SIG-M5 treated with dmso at 0.1 percent for 504 hours (cell line): ENCODE results near the gene LYPD6.
"Not testable (repeated sequence)": the region's sequence is repeated elsewhere in the genome, so short reads cannot be mapped to it uniquely, and the experiment has no call there.

ENCODE experiments used
- DNase-seq: peaks from one replicate; lab custom pipeline; 2025; ENCODE audit not compliant: unreplicated experiment; lab: John Stamatoyannopoulos, UW

The LYPD6 gene, protein sequence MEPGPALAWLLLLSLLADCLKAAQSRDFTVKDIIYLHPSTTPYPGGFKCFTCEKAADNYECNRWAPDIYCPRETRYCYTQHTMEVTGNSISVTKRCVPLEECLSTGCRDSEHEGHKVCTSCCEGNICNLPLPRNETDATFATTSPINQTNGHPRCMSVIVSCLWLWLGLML

DNA sequence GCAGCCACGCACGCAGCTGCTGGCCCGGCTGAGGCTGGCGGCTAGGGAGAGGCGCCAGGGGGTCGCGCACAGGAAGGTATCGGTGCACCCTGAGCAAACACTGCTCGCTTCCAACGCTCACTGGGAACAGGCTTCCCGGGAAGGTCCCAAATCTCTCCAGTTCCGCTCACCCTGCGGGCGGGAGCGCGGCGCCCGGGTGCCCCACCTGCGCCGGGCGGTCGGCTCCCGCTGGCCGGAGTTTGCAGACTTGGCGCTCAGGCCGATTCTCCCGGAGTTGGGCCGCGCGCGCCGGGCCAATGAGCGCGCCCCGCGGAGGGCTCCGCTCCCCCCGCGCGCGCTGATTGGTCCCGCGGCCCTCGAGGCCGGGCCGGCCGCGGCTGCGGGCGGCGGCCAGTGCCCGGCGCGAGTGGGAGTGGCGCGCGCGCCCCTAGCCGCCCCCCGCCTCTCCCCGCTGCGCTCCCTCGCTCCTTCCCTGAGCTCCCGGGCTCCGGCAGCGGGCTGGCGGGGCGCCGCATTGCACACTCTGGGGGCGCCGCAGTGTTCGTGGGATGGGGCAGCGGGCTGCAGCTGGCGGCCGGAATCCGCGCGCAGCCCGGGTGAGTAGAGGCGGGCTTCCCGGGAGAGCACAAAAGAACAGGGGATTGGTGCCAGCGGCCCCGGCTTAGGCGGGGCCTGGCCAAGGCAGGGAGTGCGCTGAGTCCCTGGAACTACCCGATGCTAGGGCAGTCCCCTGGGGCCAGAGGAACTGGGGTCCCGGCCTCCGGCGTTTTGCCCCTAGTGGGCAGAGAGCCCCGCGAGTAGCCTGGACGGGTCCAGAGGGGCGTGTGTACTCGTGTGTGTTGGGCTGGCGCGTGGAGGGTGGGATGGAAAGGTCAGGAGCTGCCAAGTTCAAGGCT, at the start of gene LYPD6:
TSS of gene LYPD6 (plus strand) at position 461 of the 896 bp plus-strand sequence. CDS start 107,122 bp downstream, outside the sequence.
- peak; percentile 43 for DNase-seq

DNA sequence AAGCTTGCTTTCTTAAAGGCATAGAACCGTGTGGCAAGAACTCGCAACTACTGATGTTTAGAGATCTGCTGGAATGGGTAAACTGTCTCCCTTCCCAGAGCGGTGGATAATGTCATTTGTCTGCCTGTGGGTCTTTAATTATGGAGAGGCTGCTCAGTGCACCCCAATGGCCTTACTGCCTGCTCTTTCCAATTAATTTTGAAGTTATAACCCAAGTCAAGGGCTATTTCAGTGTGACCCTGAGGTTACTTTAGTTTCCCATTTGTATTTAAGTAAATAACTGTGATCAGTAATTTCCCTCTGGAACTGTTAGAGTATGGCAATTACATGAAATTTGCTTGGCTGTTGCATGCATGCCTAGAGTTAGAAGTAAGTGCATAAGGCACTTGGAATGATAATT, 48.9 kb upstream of the LYPD6 start:
- DNase-seq: no peak

DNA sequence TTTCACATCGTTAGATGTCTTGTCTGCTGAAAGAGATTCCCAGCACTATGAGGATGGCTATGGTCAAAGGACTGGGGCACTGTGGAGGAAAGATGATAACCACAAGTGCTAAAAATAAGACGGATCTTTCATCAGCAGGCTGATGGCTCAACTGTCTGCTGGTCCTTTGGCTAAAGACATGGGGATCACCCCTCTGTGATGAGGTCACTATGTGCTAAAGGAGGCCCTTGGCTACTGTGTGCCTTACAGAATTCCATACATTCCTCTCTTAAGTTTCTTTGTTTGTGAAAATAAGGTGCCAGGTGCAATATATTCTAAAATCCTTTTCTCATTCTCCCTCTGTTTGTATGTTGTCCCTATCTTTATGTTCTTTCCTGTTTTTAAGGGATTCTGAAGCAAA, 39.7 kb upstream of the LYPD6 start:
- no peak for DNase-seq

DNA sequence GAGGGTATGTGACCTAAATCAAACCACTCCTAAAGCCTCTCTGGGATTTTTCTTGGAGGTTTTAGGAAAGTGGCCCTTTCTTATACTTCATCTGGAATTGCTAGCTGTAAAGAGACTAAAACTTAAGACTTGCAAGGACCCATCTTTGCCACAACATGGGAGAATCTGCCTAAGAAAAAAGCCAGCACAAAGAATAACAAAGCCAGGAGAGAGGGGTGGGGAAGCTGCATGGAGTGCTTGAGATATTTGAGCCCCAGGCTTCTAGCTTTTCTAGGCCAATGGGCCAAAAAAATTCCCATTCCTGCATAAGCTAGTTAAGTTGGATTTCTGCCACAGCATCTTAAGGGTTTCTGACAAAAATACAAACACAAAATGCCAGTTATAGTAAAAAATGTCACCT, 38.5 kb upstream of the LYPD6 start:
- no peak for DNase-seq

DNA sequence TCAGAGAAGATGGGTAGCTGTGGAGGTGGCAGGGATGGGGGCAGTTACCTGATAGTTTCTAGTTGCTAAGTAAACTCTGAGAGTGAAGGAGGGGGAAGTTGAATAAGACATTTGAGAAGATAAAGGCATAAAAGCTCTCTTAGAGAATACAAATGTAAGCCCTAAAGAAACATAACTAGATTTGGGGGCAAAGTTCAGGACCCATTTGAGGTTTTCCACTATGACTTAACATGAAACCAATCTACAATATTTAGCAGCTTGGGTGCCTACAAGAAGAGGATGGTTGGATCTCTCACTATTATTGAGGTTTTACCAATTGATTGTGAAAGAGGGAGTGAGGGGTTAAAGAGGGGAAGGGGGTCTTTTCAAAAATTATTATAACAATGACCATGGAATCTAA, 34.4 kb upstream of the LYPD6 start:
- no peak for DNase-seq

DNA sequence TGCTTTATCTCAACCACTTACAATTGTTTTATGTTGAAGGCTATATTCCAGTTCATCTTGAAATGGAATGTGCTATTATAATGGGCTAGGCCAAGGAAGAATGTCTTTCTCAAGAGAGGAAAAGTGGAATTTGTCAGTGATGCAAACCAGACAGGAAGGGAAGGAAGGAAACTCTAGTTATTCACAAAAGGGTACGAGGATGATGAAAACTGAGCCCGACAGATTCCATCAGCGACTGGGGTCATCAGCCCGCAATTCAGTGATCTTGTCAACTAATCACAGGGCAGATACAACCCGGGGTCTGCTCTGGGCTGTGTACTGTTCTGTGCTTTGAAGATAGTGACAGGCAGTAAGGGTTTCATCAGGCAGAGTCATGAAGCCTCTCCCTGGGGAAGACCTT, 23.4 kb upstream of the LYPD6 start:
- no peak for DNase-seq

DNA sequence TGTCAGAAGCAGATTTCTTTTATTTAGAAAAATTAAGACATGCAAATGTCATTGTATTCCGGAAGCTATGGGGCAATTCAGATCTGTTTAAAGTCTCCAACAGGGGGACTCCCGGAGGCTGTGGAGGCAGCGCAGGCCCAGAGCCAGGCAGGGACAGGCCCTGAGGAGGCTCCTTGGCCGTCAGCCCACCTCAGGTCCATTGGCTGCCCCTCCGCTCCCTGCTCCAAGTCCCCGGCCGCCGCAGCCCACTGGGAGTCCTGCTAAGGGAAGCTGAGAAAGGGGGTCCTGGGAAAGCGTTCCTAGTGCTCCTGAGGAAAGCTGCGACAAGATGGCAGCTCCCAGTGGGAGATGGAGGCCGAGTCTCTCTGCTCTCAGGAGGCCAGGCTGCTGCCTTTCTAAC, 20.0 kb upstream of the LYPD6 start:
- DNase-seq: no peak

DNA sequence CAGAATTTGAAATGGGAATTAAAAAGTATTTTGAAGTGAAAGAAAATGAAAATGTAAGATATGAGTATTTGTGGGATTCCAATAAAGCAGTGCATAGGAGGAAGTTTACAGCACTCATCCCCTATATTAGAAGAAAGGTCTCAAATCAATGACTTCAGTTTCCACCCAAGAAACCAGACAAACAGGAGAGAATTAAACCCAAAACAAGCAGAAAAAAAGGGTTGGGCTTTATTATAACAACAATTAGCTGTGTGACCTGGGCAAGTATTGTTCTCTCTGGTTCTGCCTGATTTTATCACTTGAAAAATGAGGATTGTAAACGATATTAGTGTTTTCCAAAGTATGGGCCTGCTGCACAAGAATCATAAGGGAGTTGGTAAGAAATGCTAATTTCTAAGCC, 18.3 kb upstream of the LYPD6 start:
- no peak for DNase-seq

DNA sequence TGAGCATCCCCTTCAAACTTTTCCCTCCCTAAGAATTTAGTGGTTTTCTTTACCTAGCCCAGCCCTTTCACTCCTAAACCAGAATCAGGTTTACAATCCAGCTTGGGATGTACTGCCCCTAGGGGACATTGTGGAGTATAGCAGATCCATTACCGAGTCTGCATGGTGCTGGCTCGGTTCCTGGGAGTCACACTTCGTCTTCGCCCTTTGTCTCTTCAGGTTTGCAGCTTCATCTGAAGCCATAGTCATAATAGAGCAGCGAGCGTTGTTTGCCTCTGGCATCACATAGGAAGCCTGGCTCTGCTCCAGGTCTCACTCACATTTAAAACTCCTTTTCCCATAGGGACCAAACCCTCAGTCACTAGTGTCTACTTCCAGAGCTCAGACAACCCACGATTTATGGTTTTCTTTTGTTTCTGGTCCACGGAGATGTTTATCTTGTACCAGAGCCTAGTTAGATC, 16.8 kb upstream of the LYPD6 start:
- peak; percentile 50 for DNase-seq

DNA sequence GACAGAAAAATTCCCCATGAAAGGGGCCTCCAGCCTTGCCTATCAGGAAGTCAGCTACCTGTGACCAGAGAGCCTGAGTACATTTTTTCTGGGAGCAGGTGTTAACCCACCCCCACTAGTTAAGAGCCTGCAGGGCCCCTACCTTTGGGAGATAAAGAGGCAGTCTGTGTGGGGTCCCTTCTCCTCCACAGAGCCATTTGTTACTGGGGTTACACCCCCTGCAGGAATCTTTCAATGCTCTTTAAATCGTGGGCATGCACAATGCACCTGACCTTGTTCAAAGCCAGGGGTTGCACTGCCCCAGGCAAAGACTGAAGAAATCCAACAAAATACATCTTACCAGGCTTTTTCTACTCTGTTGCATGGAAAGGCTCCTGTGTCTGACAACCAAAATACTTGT, 15.7 kb upstream of the LYPD6 start:
- no peak for DNase-seq

DNA sequence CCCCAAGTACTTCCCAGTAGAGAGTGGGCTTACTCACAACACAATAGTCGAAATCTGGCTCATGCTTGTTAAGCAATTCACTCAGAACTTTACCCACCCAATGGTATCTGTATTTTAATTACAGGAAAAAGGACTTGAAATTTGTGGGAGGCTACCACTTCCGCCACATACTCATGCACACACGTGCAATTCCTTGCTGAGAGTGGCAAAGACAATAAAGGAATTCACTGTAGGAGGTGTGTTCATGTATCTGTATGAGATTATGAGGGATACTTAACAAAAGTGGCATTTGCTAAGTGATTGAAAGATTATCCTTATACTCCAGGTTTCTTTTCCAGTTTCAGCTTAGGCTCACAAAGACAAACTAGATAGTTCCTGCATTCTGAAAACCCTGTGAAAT, 14.9 kb upstream of the LYPD6 start:
- no peak for DNase-seq

DNA sequence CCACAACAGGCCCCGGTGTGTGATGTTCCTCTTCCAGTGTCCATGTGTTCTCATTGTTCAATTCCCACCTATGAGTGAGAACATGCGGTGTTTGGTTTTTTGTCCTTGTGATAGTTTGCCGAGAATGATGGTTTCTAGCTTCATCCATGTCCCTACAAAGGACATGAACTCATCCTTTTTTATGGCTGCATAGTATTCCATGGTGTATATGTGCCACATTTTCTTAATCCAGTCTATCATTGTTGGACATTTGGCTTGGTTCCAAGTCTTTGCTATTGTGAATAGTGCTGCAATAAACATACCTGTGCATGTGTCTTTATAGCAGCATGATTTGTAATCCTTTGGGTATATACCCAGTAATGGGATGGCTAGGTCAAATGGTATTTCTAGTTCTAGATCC, 11.8 kb upstream of the LYPD6 start:
- not testable (repeated sequence) for DNase-seq

DNA sequence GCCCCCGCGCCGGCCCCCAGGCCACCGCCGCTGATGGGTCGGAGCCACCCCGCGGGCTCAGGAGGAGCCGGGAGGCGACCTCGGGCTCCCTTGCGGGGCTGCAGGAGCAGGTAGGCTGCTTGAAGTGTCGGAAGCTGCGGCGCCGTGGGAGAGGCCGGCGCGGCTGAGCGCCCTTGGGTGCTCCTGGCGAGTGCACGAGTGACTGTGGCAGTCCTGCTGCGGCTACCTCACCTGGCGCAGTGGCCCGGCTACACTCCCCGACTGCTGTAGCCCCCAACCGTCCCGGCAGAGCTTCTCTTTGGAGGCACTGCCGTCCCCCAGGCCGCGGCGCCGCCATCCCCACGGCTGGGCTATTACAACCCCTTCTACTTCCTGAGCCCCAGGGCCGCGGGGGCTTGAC, 10.0 kb upstream of the LYPD6 start:
- DNase-seq: no peak

DNA sequence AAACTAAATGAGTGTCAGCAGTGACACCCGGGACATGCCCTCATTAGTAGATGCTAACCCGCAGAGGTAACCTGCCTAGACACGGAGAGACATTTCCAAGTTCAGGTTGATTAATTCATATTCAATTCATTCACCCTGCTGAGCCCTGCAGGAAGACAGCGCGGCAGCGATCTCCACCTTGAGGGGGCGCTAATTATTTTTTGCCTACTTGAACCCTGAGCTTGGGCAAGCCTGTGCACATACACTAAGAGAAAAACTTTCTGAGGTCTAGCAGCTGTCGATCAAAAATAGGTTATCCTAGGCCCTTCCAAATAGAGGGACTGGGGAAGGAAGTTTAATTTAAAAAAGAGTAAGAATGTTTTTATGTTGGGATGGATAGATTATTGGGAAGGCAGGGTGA, 1.3 kb upstream of the LYPD6 start:
- peak; percentile 22 for DNase-seq

DNA sequence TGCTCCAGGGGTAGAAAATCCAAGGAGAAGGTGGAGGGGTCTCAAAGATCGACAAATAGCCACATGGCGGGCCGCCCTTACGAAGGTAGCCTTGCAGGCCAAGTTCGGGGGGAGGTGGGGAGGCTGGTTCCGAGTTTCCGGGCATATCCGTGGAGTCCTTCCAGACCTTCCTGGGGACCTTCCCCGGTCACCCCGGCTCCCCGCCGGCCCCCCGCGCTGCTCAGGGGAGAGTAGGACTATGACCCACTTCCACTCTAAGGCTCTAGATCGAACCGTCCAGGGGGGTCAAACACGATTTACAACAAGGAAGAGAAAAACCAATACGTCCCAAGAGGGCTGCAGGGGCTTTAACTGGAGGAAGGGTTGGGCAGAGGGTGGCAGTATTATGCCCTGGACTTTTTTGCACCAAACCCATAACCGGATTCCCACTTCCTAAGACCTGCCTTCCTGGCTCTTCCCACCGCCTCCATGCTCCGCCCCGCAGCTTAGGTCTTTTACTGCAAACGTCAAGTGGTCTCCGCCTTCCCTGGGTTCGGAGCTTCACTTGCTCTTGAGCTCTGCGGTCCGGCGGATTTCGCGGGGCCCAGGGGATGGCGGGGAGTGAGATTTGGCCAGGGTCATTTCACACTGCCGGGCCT, 779 bp upstream of the LYPD6 start:
- peak; percentile 10 for DNase-seq

DNA sequence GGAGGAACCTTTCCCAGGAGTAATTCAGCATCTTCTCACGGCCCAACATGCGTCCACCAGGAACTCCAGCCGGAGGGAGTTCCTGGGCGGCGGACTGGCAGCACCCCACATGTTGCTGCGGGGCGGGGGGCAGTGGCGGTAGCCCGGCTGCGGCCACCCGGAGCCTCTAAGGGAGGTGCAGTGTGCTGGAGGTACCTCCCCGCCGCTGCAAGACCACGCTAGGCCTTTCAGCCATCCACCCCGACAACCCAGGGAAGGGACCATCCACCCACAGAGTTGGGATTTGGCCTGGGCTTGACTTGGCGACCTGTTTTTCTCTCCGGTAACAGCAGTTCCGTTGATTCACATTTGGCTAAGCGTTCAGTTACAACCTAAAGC, 625 bp downstream of the LYPD6 start:
- DNase-seq: no peak

DNA sequence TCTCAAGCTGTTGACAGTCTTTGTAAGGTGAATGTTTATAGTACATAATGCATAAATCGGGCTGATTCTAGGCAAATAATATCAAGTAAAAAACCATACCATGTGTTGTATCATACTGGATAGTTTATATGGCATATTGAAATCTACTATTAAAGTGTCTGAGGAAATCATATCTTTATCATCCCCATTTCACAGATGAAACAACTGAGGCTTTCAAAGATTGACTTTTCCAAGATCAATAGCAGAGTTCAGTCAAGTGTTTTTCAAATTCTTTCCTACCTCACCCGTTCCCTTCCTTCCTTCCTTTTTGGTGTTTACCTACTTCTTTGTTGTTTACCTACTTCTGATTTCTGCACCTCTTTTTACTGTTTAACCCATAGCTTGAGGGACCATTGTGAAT, 2.0 kb downstream of the LYPD6 start:
- no peak for DNase-seq

DNA sequence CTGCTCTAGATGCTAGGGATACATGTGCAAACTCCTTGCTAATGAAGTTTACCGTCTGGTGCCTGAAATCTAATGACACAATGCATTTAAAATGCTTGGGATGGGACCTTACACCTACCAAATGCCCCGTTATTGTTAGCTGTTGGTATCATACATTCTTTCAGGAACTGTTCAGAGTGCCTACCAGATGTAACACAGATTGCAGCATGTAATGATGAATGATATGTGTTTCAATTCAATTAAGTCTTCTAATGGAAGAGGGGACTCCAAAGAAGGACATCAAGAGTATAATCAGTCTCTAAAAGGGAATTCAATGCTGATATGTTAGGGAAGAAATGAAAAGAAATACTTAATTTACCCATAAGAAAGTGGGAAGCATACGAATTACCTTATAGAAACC, 3.2 kb downstream of the LYPD6 start:
- no peak for DNase-seq

DNA sequence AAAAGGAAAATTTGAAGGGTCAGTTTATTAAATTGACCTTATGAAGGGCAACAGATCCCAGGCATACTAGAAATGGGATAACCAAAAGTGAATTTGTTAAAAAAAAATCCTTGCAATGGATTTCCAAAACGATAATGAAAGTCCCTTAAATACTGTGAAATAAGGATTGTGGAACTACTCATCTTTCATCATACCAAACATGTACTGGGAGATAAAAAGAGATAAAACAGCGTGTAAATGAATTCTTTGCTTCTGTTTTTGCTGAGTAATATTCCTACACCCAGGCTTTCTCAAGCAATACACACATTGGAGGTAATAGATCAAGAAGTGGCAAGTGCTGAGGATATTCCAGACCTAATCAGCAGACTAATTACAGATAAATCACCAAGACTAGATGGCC, 3.8 kb downstream of the LYPD6 start:
- no peak for DNase-seq

DNA sequence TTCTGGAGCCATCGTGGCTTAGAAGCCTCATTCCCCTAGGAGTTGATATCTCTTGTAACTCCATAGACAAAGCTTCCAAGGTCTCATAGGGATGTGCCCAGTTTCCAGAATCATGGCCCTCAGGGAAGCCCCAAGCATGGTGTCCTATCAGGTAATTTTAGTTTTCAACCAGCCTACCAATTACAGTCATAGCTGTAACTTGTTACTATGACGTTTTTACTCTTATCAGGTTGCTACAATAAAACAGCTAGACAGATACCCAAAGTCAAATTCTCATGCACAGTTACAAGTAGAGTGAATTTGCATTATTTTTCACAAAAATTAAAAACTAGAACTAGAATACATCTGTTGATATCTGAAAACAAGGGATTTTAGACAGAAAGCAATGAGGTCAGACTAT, 8.9 kb downstream of the LYPD6 start:
- no peak for DNase-seq

DNA sequence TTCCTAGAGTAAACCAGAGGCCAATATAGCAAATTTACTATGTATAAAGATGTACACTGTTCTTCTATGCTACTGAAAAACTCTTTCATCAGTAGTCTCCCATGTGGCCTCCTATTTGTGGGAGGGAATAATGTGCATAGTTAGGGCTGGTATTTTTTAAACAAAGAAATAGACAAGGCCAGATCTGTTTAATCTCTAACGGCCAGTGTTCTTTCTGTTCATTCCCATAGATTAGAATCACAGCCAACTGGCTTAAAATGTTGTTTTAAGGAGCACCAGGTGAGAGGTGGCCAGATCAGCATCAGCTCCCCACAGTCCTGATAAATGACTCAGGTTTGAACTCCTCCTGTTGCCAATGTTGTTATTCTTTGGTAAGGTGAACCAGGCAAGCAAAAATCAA, 12.1 kb downstream of the LYPD6 start:
- DNase-seq: no peak

DNA sequence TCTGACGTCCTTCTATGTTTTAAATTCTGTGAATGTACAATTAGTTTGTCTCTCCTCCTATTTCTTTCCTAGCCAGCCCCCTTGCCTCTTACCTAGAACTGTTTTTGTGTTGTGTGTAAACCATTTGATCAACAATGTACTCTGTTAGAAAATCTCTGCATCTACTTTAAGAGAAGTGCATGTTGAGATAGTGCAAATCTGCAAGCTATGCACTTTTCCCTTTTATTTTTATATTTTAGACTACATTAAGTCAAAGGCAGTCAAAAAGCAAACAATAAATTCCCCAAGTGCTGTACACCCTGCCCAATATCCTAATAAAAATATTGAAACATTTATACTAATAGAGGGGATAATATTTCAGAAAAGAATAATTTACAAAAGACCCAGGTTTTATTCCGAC, 13.7 kb downstream of the LYPD6 start:
- no peak for DNase-seq
